GM21619 (cell line): ENCODE results near the gene DNASE1L3.
"Not testable (repeated sequence)": the region's sequence is repeated elsewhere in the genome, so short reads cannot be mapped to it uniquely, and the experiment has no call there.

Source experiments
- ATAC-seq: cut with Tn5 transposase; IDR thresholded peaks from one replicate; pipeline ENCODE4 v1.9.1; 2021; ENCODE audit not compliant: unreplicated experiment

Gene DNASE1L3, protein sequence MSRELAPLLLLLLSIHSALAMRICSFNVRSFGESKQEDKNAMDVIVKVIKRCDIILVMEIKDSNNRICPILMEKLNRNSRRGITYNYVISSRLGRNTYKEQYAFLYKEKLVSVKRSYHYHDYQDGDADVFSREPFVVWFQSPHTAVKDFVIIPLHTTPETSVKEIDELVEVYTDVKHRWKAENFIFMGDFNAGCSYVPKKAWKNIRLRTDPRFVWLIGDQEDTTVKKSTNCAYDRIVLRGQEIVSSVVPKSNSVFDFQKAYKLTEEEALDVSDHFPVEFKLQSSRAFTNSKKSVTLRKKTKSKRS

GRCh38 chr3:58210761-58211460, at the start of gene DNASE1L3:
Gene DNASE1L3 (minus strand): TSS chr3:58210972. CDS start chr3:58210906, 66 bp downstream.
- no peak for ATAC-seq

DNA sequence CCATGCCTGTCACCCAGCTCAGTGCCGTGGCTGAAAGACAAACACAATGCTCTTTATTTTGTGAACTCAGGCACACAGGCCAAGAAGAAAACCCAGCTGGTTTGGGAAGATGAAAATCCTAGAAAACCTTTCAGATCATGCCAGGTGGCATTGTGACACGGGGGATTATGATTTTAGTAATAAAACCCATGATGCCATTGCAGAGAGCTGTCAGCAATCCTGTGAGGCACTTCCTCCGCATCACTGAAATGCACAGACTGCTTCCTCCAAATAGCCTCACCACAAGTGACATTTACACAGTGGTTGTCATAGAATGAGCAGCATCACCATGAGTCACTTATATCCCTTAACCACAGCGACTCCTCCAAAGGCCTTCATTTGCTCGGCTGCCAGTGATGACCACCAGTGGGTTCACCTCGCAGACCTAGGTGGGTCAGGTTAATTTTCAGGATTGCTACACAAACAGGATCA, 49.5 kb upstream of the DNASE1L3 start:
- ATAC-seq, result no peak

GRCh38 chr3:58258392-58259055, 47.8 kb upstream of the DNASE1L3 start:
- ATAC-seq, result no peak

DNA sequence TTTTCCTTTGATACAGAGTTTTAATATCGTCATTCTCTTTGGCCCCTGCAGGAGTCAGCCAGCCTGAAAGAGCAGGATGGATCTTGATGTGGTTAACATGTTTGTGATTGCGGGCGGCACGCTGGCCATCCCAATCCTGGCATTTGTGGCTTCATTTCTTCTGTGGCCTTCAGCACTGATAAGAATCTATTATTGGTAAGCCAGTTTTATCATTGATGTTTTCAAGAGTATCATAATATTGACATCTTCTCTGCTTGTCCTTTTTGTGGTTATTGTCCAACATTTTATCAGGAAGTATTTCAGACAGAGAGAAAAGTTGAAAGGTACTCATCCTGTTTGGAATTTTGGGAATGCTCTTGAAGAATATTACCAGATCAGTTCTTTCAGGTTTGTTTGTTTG, 45.7 kb upstream of the DNASE1L3 start:
- no peak for ATAC-seq

- ATAC-seq, result no peak
Measured at GRCh38 chr3:58256061-58256460, 45.3 kb upstream of the DNASE1L3 start.

GRCh38 chr3:58254144-58254543, 43.4 kb upstream of the DNASE1L3 start:
- ATAC-seq, result no peak

DNA sequence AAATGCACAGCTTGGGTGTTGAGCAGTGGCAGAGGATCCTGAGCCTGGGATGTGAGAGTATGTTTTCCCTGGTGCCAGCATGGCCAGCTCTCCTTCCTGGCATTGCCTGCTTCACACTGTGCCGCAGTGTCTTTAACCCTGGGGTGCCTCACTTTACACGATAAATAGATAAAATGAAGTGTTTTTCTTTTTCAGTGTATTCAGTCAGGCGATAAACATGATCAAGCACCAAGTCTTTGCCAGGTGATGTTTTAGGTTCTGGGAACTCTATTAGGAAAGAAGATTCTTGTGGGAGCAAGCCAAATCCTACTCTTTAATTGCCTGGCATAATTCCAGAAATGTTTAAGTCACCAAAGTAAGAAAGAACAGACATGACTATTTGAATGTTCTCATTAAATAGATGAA, 40.9 kb upstream of the DNASE1L3 start:
- ATAC-seq, result no peak

DNA sequence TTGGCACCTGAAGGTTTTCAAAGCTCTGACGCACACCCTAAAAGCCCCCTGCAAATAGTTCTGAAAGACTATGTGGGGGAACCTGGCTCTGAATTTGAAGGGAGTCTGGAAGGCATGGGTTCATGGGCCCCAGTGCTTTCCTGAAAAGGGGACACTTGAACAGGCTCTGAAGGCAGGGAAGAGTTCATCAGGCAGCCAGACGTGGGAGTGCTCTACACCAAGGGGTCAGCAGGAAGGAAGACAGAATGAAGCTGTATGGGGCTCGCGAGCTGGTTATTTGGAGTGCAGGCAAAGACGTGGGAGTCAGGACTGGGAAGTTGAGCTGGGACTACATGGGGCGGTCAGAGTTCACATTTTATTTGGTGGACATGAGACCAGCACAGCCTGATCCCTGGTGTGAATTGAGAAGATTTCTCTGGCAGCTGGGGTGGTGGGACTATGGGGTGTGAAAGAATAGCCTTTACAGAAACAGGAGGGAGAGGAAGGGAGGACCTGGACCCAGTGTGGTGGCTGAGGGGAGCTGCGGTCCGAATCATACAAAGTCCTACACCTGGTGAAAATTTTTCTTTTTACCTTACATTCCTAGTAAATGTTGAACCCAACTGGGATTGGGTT, 39.4 kb upstream of the DNASE1L3 start:
- ATAC-seq, result no peak

DNA sequence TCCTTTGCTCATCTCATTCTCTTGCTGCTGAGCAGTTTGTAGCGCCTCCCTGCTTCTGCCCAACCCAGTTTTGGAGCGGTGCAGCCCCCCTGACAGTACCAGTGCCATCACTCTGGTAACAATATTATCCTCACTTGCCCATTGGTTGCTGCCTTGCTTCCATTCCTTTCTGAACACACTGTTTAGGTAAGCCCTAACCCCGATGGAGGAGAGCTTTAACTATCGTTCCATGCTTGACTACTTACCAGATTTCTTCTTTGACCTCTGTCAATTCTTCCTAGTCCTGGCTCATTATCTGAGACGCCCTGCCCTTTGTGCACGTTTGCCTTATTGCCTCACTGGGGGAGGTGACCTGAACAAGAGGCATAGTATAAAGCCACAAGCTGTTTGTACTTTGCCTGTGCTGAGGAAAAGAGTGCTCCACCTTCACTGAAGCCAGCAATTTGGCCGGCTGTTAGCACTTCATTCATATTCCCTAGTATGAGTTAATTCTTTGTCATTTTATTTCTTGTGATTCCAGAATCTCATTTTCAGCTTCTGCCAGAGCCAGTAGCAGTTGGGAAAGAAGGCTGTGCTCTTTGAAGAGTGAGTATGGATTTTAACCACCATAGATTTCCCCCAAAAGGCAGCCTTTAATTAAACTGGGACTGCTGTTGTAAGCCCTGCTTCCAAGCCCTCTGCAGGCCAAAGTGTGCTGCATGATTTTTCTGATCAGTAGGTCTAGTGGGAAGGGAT, 38.8 kb upstream of the DNASE1L3 start:
- no peak for ATAC-seq

DNA sequence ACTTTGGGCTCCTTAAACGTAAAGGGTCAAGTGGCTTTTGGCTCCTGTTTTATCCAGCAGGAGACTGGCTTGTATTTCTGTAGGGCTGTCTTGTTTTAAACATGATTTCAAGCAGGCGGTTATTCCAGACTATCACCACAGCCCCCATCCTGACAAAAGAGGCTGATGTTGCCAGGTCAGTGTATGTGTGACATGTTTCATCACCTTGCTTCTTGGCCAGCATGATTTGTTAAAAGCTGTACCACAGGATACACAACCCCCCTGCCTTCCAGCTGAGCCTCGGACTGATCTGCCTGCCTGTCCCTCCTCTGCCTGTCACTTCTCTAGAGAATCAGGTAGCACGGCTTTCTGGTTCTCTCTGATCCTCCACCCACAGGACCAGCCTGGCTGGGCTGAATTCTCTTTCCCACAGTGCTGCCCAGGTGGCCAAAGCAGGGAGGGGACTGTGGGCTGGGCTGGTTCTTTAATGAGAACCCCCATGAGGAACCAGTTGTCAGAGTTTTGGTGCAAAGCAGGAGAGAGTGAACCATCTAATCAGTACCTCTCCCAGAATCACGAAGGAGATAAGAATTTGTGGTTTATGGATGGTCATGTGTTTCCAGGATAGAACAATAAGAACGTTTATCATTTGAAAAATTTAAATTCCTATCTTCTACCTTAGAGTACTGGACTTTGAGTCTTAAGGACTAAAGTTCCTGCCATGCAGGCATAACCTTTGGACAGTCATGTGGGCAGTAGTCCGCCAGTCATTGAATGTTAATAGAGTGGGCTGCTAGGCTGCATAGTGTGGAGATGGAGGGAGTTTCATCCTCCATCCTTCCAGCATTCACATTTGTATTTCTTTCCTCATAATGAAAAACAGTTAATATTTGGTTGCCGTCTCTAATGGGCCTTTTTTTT, 35.6 kb upstream of the DNASE1L3 start:
- no peak for ATAC-seq

GRCh38 chr3:58243976-58244585, 33.3 kb upstream of the DNASE1L3 start:
- ATAC-seq, result no peak

GRCh38 chr3:58242860-58243259, 32.1 kb upstream of the DNASE1L3 start:
- ATAC-seq, result not testable (repeated sequence)

GRCh38 chr3:58242340-58242739, 31.6 kb upstream of the DNASE1L3 start:
- no peak for ATAC-seq

DNA sequence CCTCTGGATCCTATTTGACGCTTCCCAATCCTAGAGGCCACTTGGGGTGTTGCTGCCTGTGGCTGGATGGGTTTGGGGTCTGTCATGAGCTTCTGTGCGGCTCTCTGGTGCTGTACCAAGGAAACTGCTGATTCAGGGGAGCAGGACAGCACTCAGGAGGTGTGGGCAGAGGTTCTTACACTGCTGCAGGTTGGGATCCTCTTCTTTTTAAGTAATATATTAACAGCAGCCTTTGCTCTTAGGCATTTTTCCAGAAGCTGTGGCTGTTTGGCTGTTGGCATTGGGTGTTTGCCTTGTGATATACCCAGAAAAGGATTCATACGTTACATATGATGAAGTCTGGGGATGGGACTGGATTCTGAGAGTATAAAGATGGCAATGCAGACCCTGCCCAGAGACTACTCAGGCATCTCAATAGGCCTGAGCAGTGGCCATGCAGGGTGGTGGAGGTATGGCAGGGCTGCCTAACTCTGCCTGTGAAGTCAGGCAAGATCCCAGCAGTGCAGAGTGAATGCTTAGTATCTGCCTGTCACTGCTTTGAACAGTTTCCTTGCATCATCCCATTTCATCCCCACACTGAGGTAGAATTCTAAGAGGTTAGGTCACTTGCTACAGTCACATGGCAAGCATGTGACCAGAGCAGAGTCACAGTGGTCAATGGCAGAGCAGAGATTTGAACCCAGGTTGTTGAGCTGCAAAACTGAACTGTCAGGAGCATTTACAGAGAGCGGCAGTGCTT, 30.7 kb upstream of the DNASE1L3 start:
- ATAC-seq, result no peak

GRCh38 chr3:58238830-58239229, 28.1 kb upstream of the DNASE1L3 start:
- ATAC-seq, result no peak

DNA sequence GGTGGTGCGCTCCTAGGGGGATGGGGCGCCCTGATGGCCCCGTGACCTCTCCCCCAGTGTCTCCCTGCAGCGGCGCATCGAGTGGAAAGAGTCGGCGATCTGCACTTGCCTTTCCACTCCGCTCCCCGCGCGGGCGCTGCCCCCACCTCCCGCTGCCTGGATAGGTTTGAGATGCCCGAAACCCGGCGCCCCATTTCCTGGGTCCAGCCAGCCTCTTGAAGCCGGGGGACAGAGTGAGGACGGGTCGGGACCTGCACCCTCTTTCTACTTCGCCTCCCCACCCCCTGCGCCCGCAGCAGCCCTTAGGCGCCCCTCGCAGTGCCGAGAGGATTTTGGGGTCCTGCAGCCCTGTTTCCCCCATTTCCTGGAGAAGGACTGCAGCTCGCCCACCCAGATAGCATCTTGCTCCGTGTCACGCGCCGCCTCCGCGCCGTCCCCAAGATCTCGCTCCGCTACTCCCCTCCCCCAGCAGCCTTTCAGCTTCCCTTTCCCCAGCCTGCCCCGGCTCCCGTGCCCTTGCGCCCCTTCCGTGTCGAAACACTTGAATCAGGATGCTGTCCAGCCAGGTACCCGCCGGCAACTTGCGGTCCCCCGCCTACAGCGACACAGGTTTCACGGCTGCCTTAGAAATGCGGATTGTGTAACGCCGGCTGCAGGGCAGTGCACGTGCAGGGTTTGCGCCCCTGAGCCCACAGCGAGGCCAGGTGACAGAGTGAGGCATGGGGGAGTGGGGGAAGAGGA, 27.3 kb upstream of the DNASE1L3 start:
- ATAC-seq, result peak; percentile 27

GRCh38 chr3:58237238-58237940, 26.6 kb upstream of the DNASE1L3 start, which contains the start of gene ABHD6:
Gene ABHD6 (plus strand): TSS chr3:58237792. CDS start chr3:58256587, 18,795 bp downstream.
- peak; percentile 77 for ATAC-seq
